ENCODE data around the gene KCNG2.

Gene KCNG2

GRCh38 chr18:79937103-79937860 lies 139.5 kb downstream of the KCNG2 start:
- in situ Hi-C loops (cut with MboI; ENCODE audit: low sequenced_read_pairs), result no loop called here

GRCh38 chr18:79938196-79938595 lies 140.5 kb downstream of the KCNG2 start:
- in situ Hi-C loops (cut with MboI; ENCODE audit: low sequenced_read_pairs), result no loop called here

DNA sequence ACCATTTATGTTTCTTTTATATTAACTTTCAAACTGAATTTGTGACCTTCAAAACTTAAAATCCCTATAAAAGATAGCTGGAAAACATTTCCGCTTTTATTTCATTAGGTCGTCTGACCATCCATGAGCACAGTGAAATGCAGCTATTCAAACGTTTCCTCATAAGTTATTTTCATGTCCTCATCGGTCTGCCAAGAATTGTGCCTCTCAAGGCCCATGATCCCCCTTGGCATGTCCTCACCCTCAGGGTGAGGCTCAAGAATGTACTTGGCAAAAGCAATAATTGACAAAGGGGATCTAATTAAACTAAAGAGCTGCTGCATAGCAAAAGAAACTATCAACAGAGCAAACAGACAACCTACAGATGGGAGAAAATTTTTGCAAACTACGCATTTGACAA lies 141.4 kb downstream of the KCNG2 start:
- in situ Hi-C loops (cut with MboI; ENCODE audit: low sequenced_read_pairs), result no loop called here

DNA sequence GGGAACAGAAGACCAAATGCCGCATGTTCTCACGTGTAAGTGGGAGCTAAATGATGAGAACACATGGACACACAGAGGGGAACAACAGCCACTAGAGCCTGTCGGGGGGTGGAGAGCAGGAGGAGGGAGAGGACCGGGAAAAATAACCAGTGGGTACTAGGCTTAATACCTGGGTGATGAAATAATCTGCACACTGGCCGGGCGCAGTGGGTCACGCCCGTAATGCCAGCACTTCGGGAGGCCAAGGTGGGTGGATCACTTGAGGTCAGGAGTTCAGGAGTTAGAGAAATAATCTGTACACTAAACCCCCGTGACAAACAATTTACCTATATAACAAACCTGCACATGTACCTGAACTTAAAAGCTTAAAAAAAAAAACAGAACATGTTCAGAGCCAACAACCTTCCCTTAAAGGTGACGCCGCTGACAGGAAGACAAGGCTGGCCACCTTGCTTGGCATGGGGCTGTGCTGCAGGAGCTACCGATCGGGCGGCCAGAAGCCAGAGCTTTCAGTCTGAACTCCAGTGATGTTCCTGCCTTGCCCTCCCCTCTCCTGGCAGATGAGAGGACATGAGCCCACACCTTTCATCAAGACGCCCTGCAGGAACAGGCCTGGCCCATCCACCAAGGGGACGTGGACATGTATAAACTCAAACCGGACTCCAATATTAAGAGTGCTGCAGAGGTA lies 142.5 kb downstream of the KCNG2 start:
- in situ Hi-C loops (cut with MboI; ENCODE audit: low sequenced_read_pairs), result no loop called here

DNA sequence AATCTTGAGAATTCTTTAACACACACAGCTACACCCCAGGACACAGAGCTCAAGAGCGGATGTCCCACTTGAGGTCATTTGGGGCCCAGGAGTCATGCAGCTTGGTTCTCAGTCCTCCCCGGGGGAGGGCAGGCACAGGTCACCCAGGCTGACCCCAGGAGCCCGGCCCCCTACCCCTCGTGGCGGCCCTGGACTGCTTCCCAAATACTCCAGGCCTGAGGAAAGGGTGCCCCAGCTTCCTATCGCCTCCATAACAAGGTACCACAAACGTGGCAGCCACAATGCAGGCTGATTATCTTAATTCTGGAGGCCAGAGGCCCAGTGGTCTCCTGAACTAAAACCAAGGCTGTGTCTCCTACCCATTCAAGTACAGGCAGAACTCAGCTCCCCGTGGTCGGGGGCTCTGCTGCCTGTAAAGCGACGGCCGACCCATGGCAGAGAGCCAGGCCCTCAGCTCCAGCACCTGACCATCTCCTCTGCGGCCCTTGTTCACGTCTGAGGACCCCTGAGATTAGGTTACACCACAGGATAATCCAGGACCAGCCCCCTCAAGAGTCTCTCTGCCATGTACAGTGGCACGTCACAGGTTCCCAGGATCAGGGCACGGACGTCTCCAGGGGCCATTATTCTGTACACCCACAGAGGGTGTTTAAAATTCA lies 143.2 kb downstream of the KCNG2 start:
- in situ Hi-C loops (cut with MboI; ENCODE audit: low sequenced_read_pairs), result no loop called here

- in situ Hi-C loops (cut with MboI; ENCODE audit: low sequenced_read_pairs), result no loop called here
Measured at GRCh38 chr18:79941473-79942119, 143.9 kb downstream of the KCNG2 start.

DNA sequence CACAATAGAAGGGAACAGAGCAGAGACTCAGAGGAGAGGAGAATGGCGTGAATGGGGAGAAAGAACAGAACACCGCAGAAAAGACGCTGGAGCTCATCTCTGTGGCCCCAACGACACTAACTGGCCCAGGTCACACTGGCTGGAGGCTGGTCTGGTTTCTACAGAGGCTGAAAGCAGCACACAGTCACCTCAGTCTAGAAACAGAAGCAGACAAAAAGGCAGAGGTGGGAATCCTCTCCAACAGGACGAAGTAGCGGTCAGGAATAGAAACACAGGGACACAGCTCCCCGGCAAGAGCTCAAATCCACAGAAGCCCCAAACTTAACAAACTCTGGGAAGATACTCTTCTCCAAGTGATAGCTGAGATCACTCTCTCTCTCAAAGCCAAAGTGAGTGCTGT lies 144.5 kb downstream of the KCNG2 start:
- in situ Hi-C loops (cut with MboI; ENCODE audit: low sequenced_read_pairs), result no loop called here

DNA sequence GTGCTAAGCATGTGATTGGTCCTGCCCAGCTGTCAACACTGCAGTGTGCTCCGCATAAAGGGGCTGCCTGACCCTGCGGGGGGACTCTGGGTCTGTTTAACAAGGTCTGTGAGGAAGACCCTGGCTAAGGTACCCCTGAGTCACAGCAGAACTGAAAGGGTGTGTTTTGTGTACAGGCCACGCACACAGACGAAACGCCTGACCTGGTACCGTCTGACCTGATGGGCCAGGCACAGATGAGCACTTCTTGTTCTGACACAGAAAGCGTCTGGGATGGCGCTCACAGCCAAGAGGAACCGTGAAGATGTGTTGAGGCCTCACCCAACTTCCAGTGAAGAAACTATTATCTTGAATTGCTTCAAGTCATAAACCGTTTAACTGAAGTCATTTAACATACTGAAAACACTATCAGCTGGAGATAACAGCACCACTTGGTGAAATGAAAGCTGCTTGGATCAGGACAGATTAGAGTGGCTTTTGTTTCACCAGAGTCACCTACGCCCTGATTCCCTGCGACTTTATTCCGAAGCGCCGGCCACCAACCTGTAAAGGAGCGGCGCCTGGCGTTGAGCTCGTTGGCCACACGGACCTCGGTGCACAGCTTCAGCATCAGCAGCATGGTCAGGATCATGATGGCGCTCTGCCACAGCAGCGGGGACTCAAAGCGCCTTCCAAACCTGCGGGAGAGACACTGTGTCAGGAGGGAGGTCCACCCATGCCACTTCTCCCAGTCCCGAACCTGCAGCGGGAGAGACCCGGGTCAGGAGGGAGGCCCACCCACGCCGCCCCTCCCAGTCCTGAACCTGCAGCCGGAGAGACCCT lies 145.3 kb downstream of the KCNG2 start:
- in situ Hi-C loops (cut with MboI; ENCODE audit: low sequenced_read_pairs), result no loop called here

DNA sequence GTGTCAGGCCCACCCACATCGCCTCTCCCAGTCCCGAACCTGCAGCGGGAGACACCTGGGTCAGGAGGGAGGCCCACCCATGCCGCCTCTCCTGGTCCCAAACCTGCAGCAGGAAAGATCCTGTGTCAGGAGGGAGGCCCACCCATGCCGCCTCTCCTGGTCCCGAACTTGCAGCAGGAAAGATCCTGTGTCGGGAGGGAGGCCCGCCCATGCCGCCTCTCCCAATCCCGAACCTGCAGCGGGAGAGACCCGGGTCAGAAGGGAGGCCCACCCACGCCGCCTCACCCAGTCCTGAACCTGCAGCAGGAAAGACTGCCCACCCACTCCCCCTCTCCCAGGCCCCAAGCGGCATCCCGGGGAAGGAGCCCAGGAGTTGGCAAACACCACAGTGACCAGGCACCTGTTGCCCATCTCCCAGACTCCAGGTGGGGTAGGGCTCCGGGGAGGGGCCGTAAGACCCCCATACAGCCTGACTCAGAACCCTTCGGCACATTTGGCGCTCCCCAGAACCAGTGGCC lies 145.9 kb downstream of the KCNG2 start:
- in situ Hi-C loops (cut with MboI; ENCODE audit: low sequenced_read_pairs), result no loop called here

- in situ Hi-C loops (cut with MboI; ENCODE audit: low sequenced_read_pairs), result no loop called here
Measured at GRCh38 chr18:79944126-79944731, 146.5 kb downstream of the KCNG2 start.

DNA sequence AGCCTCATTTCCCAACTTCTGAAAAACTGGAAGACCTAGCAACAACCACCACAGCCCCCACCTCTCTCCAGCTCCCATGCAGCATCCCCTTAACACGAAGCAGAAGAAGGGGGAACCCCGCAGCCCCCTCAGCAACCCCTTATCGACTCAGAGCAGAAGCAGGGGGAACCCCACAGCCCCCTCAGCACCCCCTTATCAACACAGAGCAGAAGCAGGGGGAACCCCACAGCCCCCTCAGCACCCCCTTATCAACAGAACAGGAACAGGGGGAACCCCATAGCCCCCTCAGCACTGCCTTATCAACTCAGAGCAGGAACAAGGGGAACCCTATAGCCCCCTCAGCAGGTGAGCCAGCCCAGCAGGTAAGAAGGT lies 147.0 kb downstream of the KCNG2 start:
- in situ Hi-C loops (cut with MboI; ENCODE audit: low sequenced_read_pairs), result no loop called here

- in situ Hi-C loops (cut with MboI; ENCODE audit: low sequenced_read_pairs), result no loop called here
Measured at GRCh38 chr18:79945118-79946042, 147.6 kb downstream of the KCNG2 start.

DNA sequence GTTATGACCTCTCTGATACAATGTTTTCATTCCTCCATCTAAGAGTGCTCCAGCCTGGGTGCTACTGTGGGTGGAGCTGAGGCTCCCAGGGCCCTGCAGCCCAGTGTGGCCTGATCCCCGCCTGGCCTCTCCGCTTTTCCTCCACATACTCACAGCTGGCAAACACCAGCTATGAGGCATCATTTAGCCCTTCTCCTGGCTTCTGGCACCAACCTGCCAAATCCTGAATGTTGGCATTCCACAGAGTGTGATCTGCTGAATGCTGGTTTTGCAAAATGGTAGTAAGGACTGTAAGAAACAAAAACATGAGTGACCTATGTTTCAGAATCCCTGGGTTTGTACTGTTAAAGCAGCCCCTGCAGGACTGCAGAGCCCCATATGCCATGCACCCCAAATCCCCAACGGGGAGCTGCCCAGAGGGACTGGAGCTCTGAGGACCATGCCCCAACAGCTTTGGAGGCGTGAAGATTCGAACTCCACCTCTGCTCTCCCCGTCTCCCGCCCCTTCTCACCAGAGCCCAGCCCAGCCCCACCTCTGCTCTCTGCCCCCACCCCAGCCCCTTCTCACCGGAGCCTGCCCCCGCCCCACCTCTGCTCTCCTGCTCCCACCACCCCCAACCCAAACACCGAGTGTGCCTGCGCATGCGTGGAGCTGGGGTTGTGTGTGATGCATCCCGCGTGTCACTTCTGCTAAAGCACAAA lies 149.5 kb downstream of the KCNG2 start:
- in situ Hi-C loops (cut with MboI; ENCODE audit: low sequenced_read_pairs), result no loop called here

DNA sequence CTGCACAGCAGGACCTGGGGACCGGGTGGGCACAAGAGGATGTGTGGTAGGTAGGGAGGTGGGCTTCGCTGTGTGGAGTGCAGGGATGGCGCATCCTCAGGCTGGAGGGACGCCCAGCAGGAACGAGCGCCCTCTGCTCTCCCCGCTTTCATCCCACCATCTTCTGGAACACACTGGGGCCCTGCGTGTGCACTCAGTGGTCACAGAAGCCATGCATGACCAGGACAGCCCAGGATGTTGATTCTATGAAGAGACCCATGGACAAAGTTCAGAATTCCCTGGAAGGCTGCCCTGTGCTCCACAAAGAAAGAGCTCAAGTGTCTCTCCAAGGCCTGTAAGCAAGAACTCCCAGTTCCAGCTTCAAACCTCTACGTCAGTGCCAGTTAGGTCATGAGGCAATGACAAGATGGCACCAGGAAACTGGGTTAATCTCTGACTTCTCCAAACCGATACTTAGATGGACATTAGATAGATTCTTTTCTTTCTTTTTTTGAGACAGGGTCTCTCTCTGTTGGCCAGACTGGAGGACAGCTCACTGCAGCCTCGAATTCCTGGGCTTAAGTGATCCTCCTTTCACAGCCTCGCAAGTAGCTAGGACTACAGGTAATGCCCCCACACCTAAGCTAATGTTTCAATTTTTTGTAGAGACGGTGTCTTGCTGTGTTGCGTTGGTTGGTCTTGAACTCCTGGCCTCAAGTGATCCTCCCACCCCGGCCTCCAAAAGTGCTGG lies 150.3 kb downstream of the KCNG2 start:
- in situ Hi-C loops (cut with MboI; ENCODE audit: low sequenced_read_pairs), result no loop called here

DNA sequence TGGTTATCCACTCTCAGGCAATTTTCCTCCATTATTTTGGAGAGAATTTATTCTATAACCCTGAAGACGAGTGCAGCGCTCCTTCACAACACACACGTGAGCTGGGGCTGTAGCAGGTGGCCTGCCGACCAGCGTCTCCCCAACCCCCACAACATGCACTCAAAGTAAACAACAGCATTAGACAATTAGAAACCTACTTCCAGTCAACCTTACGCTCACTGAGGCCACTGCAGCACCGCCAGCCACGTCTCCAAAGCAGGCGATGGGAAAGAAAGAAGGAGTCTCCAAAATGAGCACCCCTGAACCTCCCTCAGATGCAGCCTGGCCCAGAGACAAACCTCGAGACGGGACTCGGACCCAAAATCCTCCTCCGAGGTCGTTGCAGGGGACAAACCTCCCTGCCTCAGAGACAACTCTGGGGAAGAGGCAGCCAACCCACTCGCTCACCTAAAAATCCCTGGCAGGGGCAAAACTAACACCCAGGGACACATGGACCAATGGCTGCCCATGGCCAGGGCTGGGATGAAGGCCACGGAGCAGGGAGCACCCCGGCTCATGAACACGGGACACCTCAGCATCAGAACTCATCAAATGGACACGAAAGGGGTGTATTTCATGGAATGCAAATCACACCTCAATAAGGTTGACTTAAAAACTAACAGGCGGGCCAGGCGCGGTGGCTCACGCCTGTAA lies 151.1 kb downstream of the KCNG2 start:
- in situ Hi-C loops (cut with MboI; ENCODE audit: low sequenced_read_pairs), result no loop called here

Data from HL-60/S4 treated with phorbol 12-myristate 13-acetate at 8.2 ng/mL for 4 days and 3 days (cell line).